Superior temporal gyrus (tissue), 1 donor: ENCODE data around the gene SELENOP.

ENCODE experiments used
- DNase-seq: peaks from one replicate; pipeline ENCODE4 v3.0.0-alpha.2; 2016; ENCODE audit errors: extremely low spot score

Gene SELENOP

GRCh38 chr5:42798284-42799240, 13.1 kb downstream of the SELENOP start:
- no peak for DNase-seq

GRCh38 chr5:42791151-42791550, 20.5 kb downstream of the SELENOP start:
- no peak for DNase-seq

- DNase-seq: no peak
Observed at GRCh38 chr5:42787845-42788244, 23.8 kb downstream of the SELENOP start.

GRCh38 chr5:42787073-42787472, 24.6 kb downstream of the SELENOP start:
- DNase-seq: no peak

- no peak for DNase-seq
Observed at GRCh38 chr5:42785756-42786155, 25.9 kb downstream of the SELENOP start.

GRCh38 chr5:42784132-42784531, 27.6 kb downstream of the SELENOP start:
- DNase-seq: no peak

- no peak for DNase-seq
Observed at GRCh38 chr5:42781584-42781983, 30.1 kb downstream of the SELENOP start.

GRCh38 chr5:42779083-42779482, 32.6 kb downstream of the SELENOP start:
- no peak for DNase-seq

- DNase-seq: no peak
Observed at GRCh38 chr5:42772265-42772993, 39.3 kb downstream of the SELENOP start.

- no peak for DNase-seq
Observed at GRCh38 chr5:42770003-42770402, 41.7 kb downstream of the SELENOP start.

GRCh38 chr5:42768106-42768504, 43.6 kb downstream of the SELENOP start:
- no peak for DNase-seq

GRCh38 chr5:42767491-42768105, 44.1 kb downstream of the SELENOP start:
- DNase-seq: peak; percentile 83

GRCh38 chr5:42761791-42762190, 49.9 kb downstream of the SELENOP start:
- no peak for DNase-seq

- DNase-seq: no peak
Observed at GRCh38 chr5:42760426-42760825, 51.3 kb downstream of the SELENOP start.

GRCh38 chr5:42759456-42759855, 52.2 kb downstream of the SELENOP start:
- DNase-seq: no peak

- peak; percentile 42 for DNase-seq
Observed at GRCh38 chr5:42756606-42757601, 54.8 kb downstream of the SELENOP start, which contains the start of gene CCDC152. Gene CCDC152, plus strand, starts transcription at chr5:42756818. Its CDS starts 2,304 bp downstream, at chr5:42759122.

- DNase-seq: no peak
Observed at GRCh38 chr5:42753099-42753498, 58.6 kb downstream of the SELENOP start.

GRCh38 chr5:42751044-42751443, 60.6 kb downstream of the SELENOP start:
- DNase-seq: no peak

GRCh38 chr5:42750507-42750906, 61.2 kb downstream of the SELENOP start:
- DNase-seq: no peak
